Measurements from ENCODE around the gene PPHLN1. TPM values are rescaled to one million over a fixed set of nuclear protein-coding genes. Genes with fewer than 3 reads are reported as not detected.

The PPHLN1 gene
- polyA plus RNA-seq, 10 donors: 51.7 to 73.3 (median 62.0) TPM

- DNase-seq: peak in 1 of 3 donors; percentile 20
Observed at GRCh38 chr12:42426746-42427145, 100.8 kb downstream of the PPHLN1 start.

GRCh38 chr12:42428850-42429249 lies 102.9 kb downstream of the PPHLN1 start:
- no peak for DNase-seq

GRCh38 chr12:42432517-42433140 lies 106.7 kb downstream of the PPHLN1 start:
- no peak for DNase-seq

- no peak for DNase-seq
Observed at GRCh38 chr12:42440608-42441007, 114.6 kb downstream of the PPHLN1 start.

- DNase-seq: no peak
Observed at GRCh38 chr12:42442311-42442759, 116.4 kb downstream of the PPHLN1 start.

- DNase-seq: no peak
Observed at GRCh38 chr12:42442888-42443287, 116.9 kb downstream of the PPHLN1 start.

- DNase-seq: no peak
Observed at GRCh38 chr12:42444192-42444943, 118.4 kb downstream of the PPHLN1 start.

GRCh38 chr12:42445891-42446290 lies 119.9 kb downstream of the PPHLN1 start:
- no peak for DNase-seq

- no peak for DNase-seq
Observed at GRCh38 chr12:42446761-42447160, 120.8 kb downstream of the PPHLN1 start.

GRCh38 chr12:42447371-42447786 lies 121.4 kb downstream of the PPHLN1 start:
- DNase-seq: no peak

- no peak for DNase-seq
Observed at GRCh38 chr12:42448841-42449240, 122.9 kb downstream of the PPHLN1 start.

- DNase-seq: peak in 2 of 3 donors; percentile 12 to 24
Observed at GRCh38 chr12:42450248-42450647, 124.3 kb downstream of the PPHLN1 start.

- no peak for DNase-seq
Observed at GRCh38 chr12:42458575-42458974, 132.6 kb downstream of the PPHLN1 start.

GRCh38 chr12:42459336-42459847 lies 133.4 kb downstream of the PPHLN1 start:
- DNase-seq: no peak

- DNase-seq: no peak
Observed at GRCh38 chr12:42462486-42462885, 136.5 kb downstream of the PPHLN1 start.

- DNase-seq: no peak
Observed at GRCh38 chr12:42463671-42464070, 137.7 kb downstream of the PPHLN1 start.

- DNase-seq: no peak
Observed at GRCh38 chr12:42468341-42468821, 142.4 kb downstream of the PPHLN1 start.

- DNase-seq: no peak
Observed at GRCh38 chr12:42468921-42469320, 143.0 kb downstream of the PPHLN1 start.

- no peak for DNase-seq
Observed at GRCh38 chr12:42469355-42470175, 143.6 kb downstream of the PPHLN1 start.

GRCh38 chr12:42472376-42472775 lies 146.4 kb downstream of the PPHLN1 start:
- no peak for DNase-seq

GRCh38 chr12:42473130-42473529 lies 147.2 kb downstream of the PPHLN1 start:
- peak in 1 of 3 donors; percentile 20 for DNase-seq

- DNase-seq: no peak
Observed at GRCh38 chr12:42473561-42473960, 147.6 kb downstream of the PPHLN1 start.
